Measurements from ENCODE around the gene RHBDF1. TPM values are rescaled to one million over a fixed set of nuclear protein-coding genes. Genes with fewer than 3 reads are reported as not detected.

Gene RHBDF1
- total and polyA plus RNA-seq, 2 of the 13 experiments (the other 11 are each of a cell fraction or from before 2014, with no cell fraction given) = 5.4 to 26.9 TPM

GRCh38 chr16:65745-66144, 6.7 kb downstream of the RHBDF1 start (continued):
- no peak for TF ChIP-seq EEA1 (CRISPR knock-in tag; IDR thresholded peaks at IDR 0.05; ENCODE audit: borderline replicate concordance)
- TF ChIP-seq TARDBP (CRISPR knock-in tag; IDR thresholded peaks at IDR 0.05) = peak; percentile 34; the same call in 1 of the 2 replicates
- 0 out of 2 replicates have a peak, but pooled peaks have one; percentile 33 for TF ChIP-seq REXO4 (CRISPR knock-in tag; IDR thresholded peaks at IDR 0.05; ENCODE audit: borderline replicate concordance)
- TF ChIP-seq ATAD3A (CRISPR knock-in tag; IDR thresholded peaks at IDR 0.05) = no peak
- TF ChIP-seq ZNF335 (CRISPR knock-in tag; IDR thresholded peaks at IDR 0.05) = no peak
- no peak for TF ChIP-seq ZNF552 (CRISPR knock-in tag; IDR thresholded peaks at IDR 0.05; ENCODE audit: borderline replicate concordance)
- TF ChIP-seq ZFP41 (CRISPR knock-in tag; IDR thresholded peaks at IDR 0.05; ENCODE audit: borderline replicate concordance) = no peak
- no peak for TF ChIP-seq ZNF570 (CRISPR knock-in tag; IDR thresholded peaks at IDR 0.05; ENCODE audit: borderline replicate concordance)
- TF ChIP-seq ZNF274 (CRISPR knock-in tag; IDR thresholded peaks at IDR 0.05) = no peak
- TF ChIP-seq ZNF749 (CRISPR knock-in tag; IDR thresholded peaks at IDR 0.05; ENCODE audit: borderline replicate concordance) = no peak
- TF ChIP-seq KDM3A (CRISPR knock-in tag; IDR thresholded peaks at IDR 0.05; ENCODE audit: low read depth) = peak; percentile 70; the same call in 1 of the 2 replicates
- TF ChIP-seq MYNN (CRISPR knock-in tag; IDR thresholded peaks at IDR 0.05; ENCODE audit: low read depth) = no peak
- TF ChIP-seq GFI1 (CRISPR knock-in tag; IDR thresholded peaks at IDR 0.05; ENCODE audit: borderline replicate concordance) = no peak
- peak; percentile 32 for TF ChIP-seq YY1 (IDR thresholded peaks at IDR 0.05; ENCODE audit: insufficient read depth, insufficient replicate concordance, low read depth, low read length)
- peak; percentile 44; the same call in 1 of the 2 replicates for TF ChIP-seq AKAP8 (CRISPR knock-in tag; IDR thresholded peaks at IDR 0.05)
- peak; percentile 70; the same call in 1 of the 2 replicates for TF ChIP-seq SMAD3 (CRISPR knock-in tag; IDR thresholded peaks at IDR 0.05)
- TF ChIP-seq HNF1B (CRISPR knock-in tag; IDR thresholded peaks at IDR 0.05) = peak; percentile 42; the same call in 1 of the 2 replicates
- TF ChIP-seq FOXK1 (CRISPR knock-in tag; IDR thresholded peaks at IDR 0.05; ENCODE audit: borderline replicate concordance, low read depth) = 0 out of 2 replicates have a peak, but pooled peaks have one; percentile 22
- TF ChIP-seq THAP8 (CRISPR knock-in tag; IDR thresholded peaks at IDR 0.05; ENCODE audit: borderline replicate concordance) = no peak
- no peak for TF ChIP-seq SNRNP70 (IDR thresholded peaks at IDR 0.05; ENCODE audit: low read depth, low read length)
- no peak for TF ChIP-seq MTF1 (CRISPR knock-in tag; IDR thresholded peaks at IDR 0.05)
- TF ChIP-seq ZNF343 (CRISPR knock-in tag; IDR thresholded peaks at IDR 0.05) = no peak
- 0 out of 2 replicates have a peak, but pooled peaks have one; percentile 21 for TF ChIP-seq TFDP1 (CRISPR knock-in tag; IDR thresholded peaks at IDR 0.05; ENCODE audit: borderline replicate concordance)
- TF ChIP-seq MIER2 (CRISPR knock-in tag; IDR thresholded peaks at IDR 0.05) = 0 out of 2 replicates have a peak, but pooled peaks have one; percentile 42
- TF ChIP-seq TEAD3 (CRISPR knock-in tag; optimal IDR thresholded peaks at IDR 0.05; ENCODE audit: borderline replicate concordance) = peak; percentile 62
- no peak for TF ChIP-seq KMT2B (CRISPR knock-in tag; IDR thresholded peaks at IDR 0.05)
- no peak for TF ChIP-seq SOX13 (IDR thresholded peaks at IDR 0.05)
- peak in 1 of 2 experiments; percentile 21; a peak in 1 of 4 replicates for TF ChIP-seq SOX13 (CRISPR knock-in tag; conservative IDR thresholded peaks at IDR 0.05 in 1 of 2, IDR thresholded peaks at IDR 0.05 in 1 of 2)

Data from HepG2 (cell line).